ENCODE results near the gene HSD11B2. TPM values are rescaled to one million over a fixed set of nuclear protein-coding genes. Genes with fewer than 3 reads are reported as not detected.

The HSD11B2 gene
- total and polyA plus RNA-seq, 2 donors (not counting 3 experiments of a cell fraction or from before 2014, with no cell fraction given): 0.10 TPM; not detected in 1

GRCh38 chr16:67397036-67397801 is 33.7 kb upstream of the HSD11B2 start:
- Histone ChIP-seq H3K9me3 (replicated peaks; ENCODE audit: control insufficient read depth, insufficient read depth, low read length) (no peaks in the 10 kb centered on the region), H3K9ac (replicated peaks; ENCODE audit: extremely low read depth, insufficient read depth, low read length) (no peak overlapping the region), H3K27me3 (ENCODE audit: control insufficient read depth in 2 of 2, insufficient read depth in 2 of 2, low read length in 2 of 2) (peaks cover 9 to 11% of the 10 kb centered on the region in 2 experiments), H3K4me3 (replicated peaks in 1 of 3; ENCODE audit: insufficient read depth in 1 of 3, low read depth in 1 of 3, low read length in 3 of 3) (no peak overlapping the region), H3K79me2 (ENCODE audit: control insufficient read depth, insufficient read depth, low read length) (no peaks in the 10 kb centered on the region), H3K27ac (ENCODE audit: insufficient read depth, low read depth, low read length) (no peak overlapping the region), H4K20me1 (replicated peaks; ENCODE audit: control insufficient read depth, extremely low read depth, insufficient read depth, low read length) (no peaks in the 10 kb centered on the region), H3K4me1 (ENCODE audit: control insufficient read depth, extremely low read depth, insufficient read depth, low read length) (peaks cover 13% of the 10 kb centered on the region), H3K36me3 (ENCODE audit: control insufficient read depth in 2 of 2, extremely low read depth in 1 of 2, insufficient read depth in 2 of 2, low read length in 2 of 2) (no peaks in the 10 kb centered on the region), H2AFZ (ENCODE audit: low read depth, low read length) (no peak overlapping the region), H3K4me2 (ENCODE audit: insufficient read depth, low read length) (no peak overlapping the region), H3K9me1 (replicated peaks; ENCODE audit: control insufficient read depth, extremely low read depth, insufficient read depth, low read length) (no peaks in the 10 kb centered on the region)
- TF ChIP-seq MAX (IDR thresholded peaks at IDR 0.05; ENCODE audit: insufficient read depth, insufficient read length) (no peak), MYC (IDR thresholded peaks at IDR 0.05; ENCODE audit: low read depth, low read length) (no peak), GATA2 (IDR thresholded peaks at IDR 0.05; ENCODE audit: insufficient read depth, insufficient read length, low read depth, low read length) (no peak), POLR2A (IDR thresholded peaks at IDR 0.05; ENCODE audit: low read depth, low read length) (no peak), POLR2AphosphoS5 (IDR thresholded peaks at IDR 0.05; ENCODE audit: insufficient read depth, low read depth, low read length) (no peak), EZH2 (IDR thresholded peaks at IDR 0.05; ENCODE audit: borderline replicate concordance, low read depth, low read length, severe bottlenecking) (no peak), FOS (IDR thresholded peaks at IDR 0.05; ENCODE audit: borderline replicate concordance, insufficient read depth, low read length) (no peak), JUN (IDR thresholded peaks at IDR 0.05; ENCODE audit: borderline replicate concordance, insufficient read depth, insufficient read length, low read depth) (no peak), CTCF (IDR thresholded peaks at IDR 0.05; ENCODE audit: extremely low read depth in 1 of 2, insufficient read depth in 1 of 2, low read depth in 1 of 2, low read length in 2 of 2) (no peak)
- POLR2A ChIA-PET: no interaction called here
- dilution Hi-C loops (cut with MboI; ENCODE audit: extremely low pct_ligation_motif_present, low sequenced_read_pairs) (no loop called here), intact Hi-C loops (cut with micrococcal nuclease) (loop anchor here (10.0 kb wide), 2 partner anchors 202 to 442 kb away; partner anchors contain the start of genes E2F4, ELMO3 and EXOC3L1)
- no peak for FAIRE-seq
- CTCF ChIA-PET: no interaction called here
- BruUV-seq (replicated peaks): no TSS peak
- no peak for DNase-seq (ENCODE audit: low read depth, low spot score)
